HepG2 (cell line): Measurements from ENCODE around the gene DDX23. TPM values are rescaled to one million over a fixed set of nuclear protein-coding genes. Genes with fewer than 3 reads are reported as not detected.

ENCODE experiments used
- ATAC-seq: fragments of 200-7000 bp; cut with Tn5 transposase; 3 replicates; pipeline ENCODE4 v1.9.1; 2020; ENCODE audit warnings: mild to moderate bottlenecking, moderate library complexity
- BruUV-seq: library from RNA; stranded (reverse); fragments of 400-500 nt; replicated peaks from 2 replicates; lab custom pipeline; 2021; lab: Mats Ljungman, UMichigan
- CTCF ChIA-PET: fragments of 300-600 bp; formaldehyde crosslinking; extraction: SDS; loops from one replicate; lab custom pipeline; 2021; ENCODE audit warnings: low total read pairs, inconsistent platforms, low intra/inter-chr PET ratio; lab: Yijun Ruan, JAX
- POLR2A ChIA-PET: fragments of 350-600 bp; sonication (Branson Sonifier 250); formaldehyde crosslinking; loops from one replicate; lab custom pipeline; 2020; ENCODE audit warnings: antibody characterized with exemption, inconsistent platforms; lab: Yijun Ruan, JAX
- DNase-seq: peaks from one replicate; pipeline ENCODE4 v3.0.0-alpha.2; 2015; ENCODE audit warnings: low spot score
- FAIRE-seq: peaks from 3 replicates; lab custom pipeline; 2011; peaks lifted over from hg19 to GRCh38; lab: Jason Lieb, UNC
- H2AFZ ChIP-seq: one replicate; pipeline ENCODE4 v1.6.1; 2011; ENCODE audit warnings: low read length, inconsistent platforms
- H3K27ac ChIP-seq: fragments of 300-600 bp; 3 replicates; pipeline ENCODE4 v1.8.0; 2011; ENCODE audit warnings: mixed run types, mild to moderate bottlenecking, mixed read lengths, low read length, inconsistent platforms; ENCODE audit not compliant: insufficient read depth; ENCODE audit errors: extremely low read length
- H3K27me3 ChIP-seq, 2 experiments: fragments of 200-600 bp in 1 of 2; 2 replicates in 1 of 2; 3 replicates in 1 of 2; pipeline versions ENCODE4 v1.6.0 to v1.8.0; 2011; ENCODE audit warnings: low read length in 2 of 2, mild to moderate bottlenecking in 2 of 2, moderate library complexity in 2 of 2, inconsistent platforms in 1 of 2; ENCODE audit not compliant: insufficient read depth in 2 of 2, control insufficient read depth in 1 of 2
- H3K36me3 ChIP-seq, 2 experiments: fragments of 200-600 bp in 1 of 2; replicated peaks in 1 of 2; 2 replicates in 1 of 2; 3 replicates in 1 of 2; pipeline versions ENCODE4 v1.5.1 to v1.8.0; 2011; ENCODE audit warnings: low read length in 2 of 2, inconsistent platforms in 1 of 2; ENCODE audit not compliant: insufficient read depth in 2 of 2, control insufficient read depth in 1 of 2
- H3K4me1 ChIP-seq: 2 replicates; pipeline ENCODE4 v1.5.1; 2012; ENCODE audit warnings: low read length, inconsistent platforms; ENCODE audit not compliant: insufficient read depth
- H3K4me2 ChIP-seq: 2 replicates; pipeline ENCODE4 v1.6.0; 2011; ENCODE audit warnings: low read depth, low read length, inconsistent platforms
- H3K4me3 ChIP-seq, 3 experiments: fragments of 200-600 bp in 1 of 3; sonication (generic), shearing (Covaris generic) in 1 of 3; replicated peaks in 1 of 3; 2 replicates each; pipeline ENCODE4 v1.5.1; 2011 to 2016; ENCODE audit warnings: low read length in 3 of 3, inconsistent platforms in 2 of 3, low read depth in 2 of 3, mild to moderate bottlenecking in 2 of 3, control low read depth in 1 of 3, mixed read lengths in 1 of 3; ENCODE audit not compliant: insufficient read depth in 1 of 3
- H3K79me2 ChIP-seq: one replicate; pipeline ENCODE4 v1.6.1; 2011; ENCODE audit warnings: low read length, inconsistent platforms; ENCODE audit not compliant: insufficient read depth
- H3K9ac ChIP-seq: 2 replicates; pipeline ENCODE4 v1.6.0; 2011; ENCODE audit warnings: mild to moderate bottlenecking, low read depth, low read length, inconsistent platforms; ENCODE audit not compliant: insufficient read depth
- H3K9me3 ChIP-seq: 2 replicates; pipeline ENCODE4 v1.5.1; 2012; ENCODE audit warnings: mild to moderate bottlenecking, low read length
- H4K20me1 ChIP-seq: 2 replicates; pipeline ENCODE4 v1.6.0; 2011; ENCODE audit warnings: inconsistent platforms, mild to moderate bottlenecking, low read length, moderate library complexity; ENCODE audit not compliant: insufficient read depth
- CC2D1A ChIP-seq: sonication (generic); formaldehyde crosslinking; IDR thresholded peaks from 2 replicates; pipeline ENCODE4 v1.8.1; 2023; ENCODE audit warnings: mild to moderate bottlenecking, missing genetic modification reagents
- GTF3A ChIP-seq: sonication (generic); formaldehyde crosslinking; conservative IDR thresholded peaks from 2 replicates; pipeline ENCODE4 v1.4.0; 2020; ENCODE audit warnings: mild to moderate bottlenecking, missing genetic modification reagents
- NBN ChIP-seq: fragments of 450-650 bp; conservative IDR thresholded peaks from 2 replicates; pipeline ENCODE4 v1.6.1; 2017
- SRSF1 ChIP-seq: fragments of 200-400 bp; formaldehyde crosslinking; optimal IDR thresholded peaks from 2 replicates; pipeline ENCODE3; 2017; ENCODE audit warnings: mild to moderate bottlenecking, low read depth, low read length, moderate library complexity
- THAP9 ChIP-seq: sonication (generic); formaldehyde crosslinking; IDR thresholded peaks from 2 replicates; pipeline ENCODE4; 2020; ENCODE audit warnings: missing genetic modification reagents, mild to moderate bottlenecking, borderline replicate concordance
- ZBTB21 ChIP-seq: sonication (generic); formaldehyde crosslinking; IDR thresholded peaks from 2 replicates; pipeline ENCODE4 v1.4.0; 2020; ENCODE audit warnings: missing genetic modification reagents
- ZFY ChIP-seq: sonication (generic); formaldehyde crosslinking; IDR thresholded peaks from 2 replicates; pipeline ENCODE4 v1.4.0; 2020; ENCODE audit warnings: missing genetic modification reagents
- ZNF354B ChIP-seq: sonication (generic); formaldehyde crosslinking; IDR thresholded peaks from 2 replicates; pipeline ENCODE4 v1.8.0; 2022; ENCODE audit warnings: mild to moderate bottlenecking, missing genetic modification reagents
- ZNF652 ChIP-seq: IDR thresholded peaks from 2 replicates; pipeline ENCODE4 v1.6.1; 2016; ENCODE audit warnings: low read depth, borderline replicate concordance
- WGBS: methylation state at CpG from one replicate; pipeline ENCODE4 v1.1.6; 2017; ENCODE audit warnings: low lambda C conversion rate; 5-methylcytosine and 5-hydroxymethylcytosine counted together
- in situ Hi-C: cut with HindIII; loops from 2 replicates; pipeline ENCODE4 v1.10.0; 2017; ENCODE audit warnings: low pct_unique_long_range_greater_than_20kb; ENCODE audit not compliant: extremely low pct_ligation_motif_present
- intact Hi-C: fragments of 100-400 bp; cut with micrococcal nuclease; formaldehyde crosslinking; loops from one replicate; pipeline ENCODE4 v1.10.0; 2022; ENCODE audit not compliant: unreplicated experiment
- polyA plus RNA-seq, 8 experiments: library from polyadenylated mRNA; depleted of rRNA in 3 of 8; stranded (reverse) in 7 of 8; unstranded in 1 of 8; fragments of >200 nt; fragmentation: Illumina TruSeq in 4 of 8; extraction: Trizol in 4 of 8; gene quantifications; 2 replicates each; pipeline versions ENCODE4 v1.2.1 to v1.2.3, GENCODE V29; 2011 to 2016; ENCODE audit warnings: low read depth in 4 of 8, missing spikeins in 1 of 8, mixed read lengths in 1 of 8; ENCODE audit not compliant: insufficient read depth in 1 of 8
- total RNA-seq, 5 experiments: library from RNA; depleted of rRNA; stranded (reverse); fragments of >200 nt; fragmentation: Illumina TruSeq; extraction: Trizol; gene quantifications; 2 replicates each; pipeline ENCODE4 v1.2.3, GENCODE V29; 2016; ENCODE audit warnings: low read depth in 1 of 5

Gene DDX23
- total and polyA plus RNA-seq, 2 of the 13 experiments (the other 11 are each of a cell fraction or from before 2014, with no cell fraction given), result 35.7 to 90.0 TPM

GRCh38 chr12:48793696-48794095 lies 58.3 kb downstream of the DDX23 start:
- ATAC-seq, result no peak
- no peaks in the 10 kb centered on the region for H3K79me2 ChIP-seq
- intact Hi-C loops (no loop called here), in situ Hi-C loops (no loop called here)
- no peak overlapping the region for H3K9ac ChIP-seq
- H3K4me2 ChIP-seq, result no peak overlapping the region
- no peak for DNase-seq
- WGBS, result 93% methylated on average over 3 of the region's 3 CpGs
- no TSS peak for BruUV-seq
- H3K36me3 ChIP-seq, result no peaks in the 10 kb centered on the region
- H4K20me1 ChIP-seq, result no peaks in the 10 kb centered on the region
- ChIA-PET CTCF (interaction anchor here (1.2 to 3.6 kb wide), 2 partner anchors 38 to 40 kb away, joined by 3 to 41 read pairs; no protein-coding TSS in a partner anchor), POLR2A (no interaction called here)
- no peak overlapping the region for H2AFZ ChIP-seq
- no peaks in the 10 kb centered on the region for H3K9me3 ChIP-seq
- H3K27me3 ChIP-seq, result no peaks in the 10 kb centered on the region
- H3K4me1 ChIP-seq, result peaks cover 30% of the 10 kb centered on the region
- H3K4me3 ChIP-seq, result no peak overlapping the region
- no peak for TF ChIP-seq NBN
- no peak for TF ChIP-seq CC2D1A (CRISPR knock-in tag)
- no peak for TF ChIP-seq ZNF652 (CRISPR knock-in tag)
- no peak for TF ChIP-seq ZBTB21 (CRISPR knock-in tag)
- no peak for TF ChIP-seq ZNF354B
- no peak for TF ChIP-seq ZFY (CRISPR knock-in tag)
- TF ChIP-seq SRSF1, result no peak
- TF ChIP-seq GTF3A (CRISPR knock-in tag), result no peak
- no peak for TF ChIP-seq THAP9 (CRISPR knock-in tag)
- TF ChIP-seq, all 625 proteins: peak for 0
- H3K27ac ChIP-seq, result no peak overlapping the region
- FAIRE-seq, result no peak
